Stimulated activated memory B cell treated with anti-CD40 and anti-IgM and Interleukin-4, amounts not matched to agents 10 μg/mL and 1 μg/mL and 100 μg/mL, for 72 hours (primary cell): ENCODE data around the gene KIF21A.

Experiments used
- ATAC-seq: fragments of 150-1000 bp; cut with Tn5 transposase; 2 replicates; pipeline ENCODE4 v1.10.0; 2021
- H3K27ac Mint-ChIP-seq: one replicate; pipeline ENCODE4 v1.8.0; 2022; ENCODE audit warnings: mild to moderate bottlenecking, mixed read lengths
- H3K27me3 Mint-ChIP-seq: one replicate; pipeline ENCODE4 v1.8.0; 2022; ENCODE audit warnings: mixed read lengths
- H3K36me3 Mint-ChIP-seq: one replicate; pipeline ENCODE4 v1.8.0; 2022; ENCODE audit warnings: mixed read lengths
- H3K4me1 Mint-ChIP-seq: one replicate; pipeline ENCODE4 v1.8.0; 2022; ENCODE audit warnings: mixed read lengths
- H3K4me3 Mint-ChIP-seq: one replicate; pipeline ENCODE4 v1.8.0; 2022; ENCODE audit warnings: mild to moderate bottlenecking, moderate library complexity, mixed read lengths
- H3K9me3 Mint-ChIP-seq: one replicate; pipeline ENCODE4 v1.8.0; 2022; ENCODE audit warnings: mixed read lengths

The KIF21A gene

DNA sequence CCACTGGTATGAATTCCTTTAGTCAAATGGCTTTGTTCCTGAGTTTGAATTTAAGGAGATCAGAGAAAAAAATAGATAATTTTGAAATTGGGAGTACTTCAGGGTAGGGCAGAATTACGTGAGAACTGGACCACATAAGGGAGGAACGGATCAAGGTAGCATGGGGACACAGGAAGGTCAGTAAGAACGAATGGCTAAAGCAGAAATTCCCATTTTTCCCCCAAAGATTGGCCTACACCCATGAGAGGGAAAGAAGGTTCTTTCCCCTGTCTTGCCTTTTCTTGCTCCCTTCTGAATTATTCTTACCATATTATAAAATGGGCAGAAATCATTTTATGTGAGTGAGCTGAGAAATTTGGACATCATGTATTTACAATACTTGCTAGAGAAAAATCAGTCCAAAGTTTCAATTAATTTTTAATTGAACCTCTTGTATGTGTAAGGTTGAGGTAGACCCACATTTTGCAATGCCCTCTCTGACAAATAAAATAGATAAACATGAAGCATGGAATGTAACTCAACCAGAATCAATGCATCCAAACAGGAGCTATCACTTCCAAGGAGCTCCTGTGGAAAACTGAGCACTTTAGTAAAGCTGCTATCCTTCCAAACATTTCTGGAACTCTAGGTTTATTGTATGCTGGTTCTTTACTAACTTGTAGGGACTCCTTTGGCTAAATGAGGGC, 93.8 kb downstream of the KIF21A start:
- ATAC-seq: no peak
- H3K9me3 Mint-ChIP-seq: no peaks in the 10 kb centered on the region
- no peak overlapping the region for H3K27ac Mint-ChIP-seq
- H3K36me3 Mint-ChIP-seq: no peaks in the 10 kb centered on the region
- no peak overlapping the region for H3K4me3 Mint-ChIP-seq
- H3K27me3 Mint-ChIP-seq: no peaks in the 10 kb centered on the region
- no peaks in the 10 kb centered on the region for H3K4me1 Mint-ChIP-seq

DNA sequence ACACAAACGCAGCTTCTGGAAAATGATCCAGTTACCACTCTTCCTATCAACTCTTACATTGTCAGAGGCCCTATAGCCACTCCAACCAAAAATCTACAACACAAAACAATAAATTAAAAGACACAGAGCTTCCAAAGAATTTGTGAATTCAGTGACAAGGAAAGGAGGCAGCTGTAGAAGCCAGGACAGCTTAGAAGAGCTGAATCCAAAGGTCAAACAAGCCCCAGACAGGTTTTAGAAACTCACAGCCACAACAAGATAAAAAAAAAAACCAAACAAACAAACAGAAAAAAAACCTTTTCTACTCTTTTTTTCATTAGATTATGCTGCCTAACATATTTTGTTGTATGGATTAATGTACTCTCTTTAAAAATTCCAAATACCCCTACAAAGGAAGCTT, 94.4 kb downstream of the KIF21A start:
- Mint-ChIP-seq H3K27me3 (no peaks in the 10 kb centered on the region), H3K36me3 (no peaks in the 10 kb centered on the region), H3K27ac (no peak overlapping the region), H3K9me3 (no peaks in the 10 kb centered on the region), H3K4me1 (no peaks in the 10 kb centered on the region), H3K4me3 (no peak overlapping the region)
- no peak for ATAC-seq

DNA sequence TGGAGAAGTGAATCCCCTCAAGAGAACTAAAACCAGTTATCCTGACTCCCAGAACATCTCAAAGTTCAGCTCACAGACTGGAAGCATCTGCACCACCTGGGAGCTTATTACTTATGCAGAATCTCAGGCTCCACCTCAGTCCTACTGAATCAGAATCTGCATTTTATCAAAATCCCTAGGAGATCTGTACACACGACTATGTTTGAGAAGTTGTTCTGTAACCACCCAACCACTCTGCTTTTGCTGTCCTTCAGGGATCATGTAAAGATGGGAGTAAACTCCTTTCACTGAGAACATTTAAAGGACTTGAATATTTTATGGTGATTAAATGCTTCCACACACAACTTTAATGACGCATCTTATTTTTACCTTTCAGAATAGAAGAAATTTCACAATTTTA, 98.0 kb downstream of the KIF21A start:
- peaks cover 6% of the 10 kb centered on the region for H3K36me3 Mint-ChIP-seq
- H3K27ac Mint-ChIP-seq: no peak overlapping the region
- no peaks in the 10 kb centered on the region for H3K4me1 Mint-ChIP-seq
- no peaks in the 10 kb centered on the region for H3K27me3 Mint-ChIP-seq
- ATAC-seq: no peak
- H3K9me3 Mint-ChIP-seq: no peaks in the 10 kb centered on the region
- H3K4me3 Mint-ChIP-seq: no peak overlapping the region

DNA sequence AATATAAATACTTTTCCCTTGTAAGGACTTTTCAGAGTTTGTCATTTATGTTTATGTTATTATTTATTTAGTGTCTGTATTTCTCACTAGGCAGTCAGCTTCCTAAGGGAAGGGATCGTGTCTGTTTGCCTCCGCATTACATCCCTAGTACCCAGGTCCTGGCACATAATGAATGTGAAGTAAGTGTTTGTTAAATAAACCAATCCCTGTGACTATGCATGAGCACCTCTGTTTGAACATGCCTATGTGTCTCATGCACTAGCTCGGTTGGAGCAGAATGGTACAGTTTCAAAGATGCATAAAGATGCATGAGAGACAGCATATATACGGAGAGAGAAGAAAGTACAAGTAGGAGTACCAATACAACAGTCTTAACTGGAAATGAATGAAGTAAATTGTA, 99.3 kb downstream of the KIF21A start:
- Mint-ChIP-seq H3K9me3 (no peaks in the 10 kb centered on the region), H3K4me3 (no peak overlapping the region), H3K4me1 (no peaks in the 10 kb centered on the region), H3K36me3 (peaks cover 6% of the 10 kb centered on the region), H3K27me3 (no peaks in the 10 kb centered on the region), H3K27ac (no peak overlapping the region)
- ATAC-seq: no peak

DNA sequence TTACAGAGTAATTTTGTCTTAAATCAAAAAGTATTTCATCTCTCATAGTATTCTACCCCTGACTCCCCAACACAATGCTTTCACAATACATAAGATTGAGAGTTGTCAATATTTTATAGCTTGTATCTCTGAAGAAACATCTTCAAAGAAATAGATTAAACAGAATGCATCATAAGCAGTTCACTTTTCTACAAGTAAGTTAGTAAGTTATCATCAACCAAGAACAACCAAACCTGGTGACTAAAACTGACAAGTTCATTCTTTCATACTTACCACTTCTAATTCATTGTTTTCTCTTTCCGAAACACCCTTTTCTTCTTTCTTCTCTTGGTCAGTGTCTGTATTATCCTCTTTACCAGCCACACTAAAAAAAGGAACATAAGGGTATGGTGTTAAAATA, 101.2 kb downstream of the KIF21A start:
- Mint-ChIP-seq H3K9me3 (no peaks in the 10 kb centered on the region), H3K36me3 (peaks cover 6% of the 10 kb centered on the region), H3K4me3 (no peak overlapping the region), H3K27ac (no peak overlapping the region), H3K4me1 (no peaks in the 10 kb centered on the region), H3K27me3 (no peaks in the 10 kb centered on the region)
- no peak for ATAC-seq

DNA sequence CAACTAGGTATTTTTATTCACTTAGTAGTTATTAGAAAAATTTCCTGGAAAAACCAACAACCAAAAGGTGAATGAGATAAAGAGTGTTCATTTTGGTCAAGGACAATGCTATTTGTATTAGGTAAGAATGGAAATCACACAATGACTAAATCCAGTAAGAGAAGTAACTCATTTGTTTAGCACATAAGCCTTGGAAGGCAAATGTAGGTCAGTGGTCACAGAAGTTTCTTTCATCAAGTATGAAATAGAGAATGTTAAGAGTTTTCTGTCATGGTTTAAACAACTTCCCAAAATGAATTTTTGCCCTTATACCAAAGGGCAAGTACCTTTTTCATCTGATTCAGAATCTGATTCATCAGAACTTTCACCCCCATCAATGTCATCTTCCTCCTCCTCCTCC, 101.7 kb downstream of the KIF21A start:
- Mint-ChIP-seq H3K4me3 (no peak overlapping the region), H3K27ac (no peak overlapping the region), H3K9me3 (no peaks in the 10 kb centered on the region), H3K4me1 (no peaks in the 10 kb centered on the region), H3K36me3 (peaks cover 6% of the 10 kb centered on the region), H3K27me3 (no peaks in the 10 kb centered on the region)
- peak; percentile 44 for ATAC-seq

DNA sequence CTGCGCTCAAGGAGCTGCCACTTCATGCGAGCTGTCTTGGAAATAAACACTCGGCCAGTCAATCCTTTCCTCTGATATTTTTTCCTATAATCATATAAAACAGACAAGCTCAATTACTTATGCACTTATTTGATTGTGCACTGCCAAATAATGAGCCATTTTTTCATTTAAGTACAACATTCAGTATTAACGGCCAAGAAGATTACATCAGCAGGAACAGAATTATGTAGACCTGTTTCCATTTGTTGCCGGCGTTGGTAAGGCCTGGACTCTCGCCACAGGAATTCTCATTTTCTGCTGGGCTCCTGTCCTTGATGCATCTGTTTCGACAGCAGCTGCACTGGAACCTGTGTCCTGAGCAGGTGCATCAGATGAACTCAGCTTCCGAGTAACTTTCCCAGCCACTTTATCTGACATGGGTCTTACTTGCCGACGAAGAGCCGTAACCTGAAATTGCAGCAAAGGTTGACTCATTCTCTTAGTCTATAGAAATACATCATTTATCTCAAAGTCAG, 110.2 kb downstream of the KIF21A start:
- Mint-ChIP-seq H3K4me1 (no peaks in the 10 kb centered on the region), H3K27me3 (no peaks in the 10 kb centered on the region), H3K9me3 (no peaks in the 10 kb centered on the region), H3K27ac (no peak overlapping the region), H3K4me3 (no peak overlapping the region), H3K36me3 (peaks cover 7% of the 10 kb centered on the region)
- ATAC-seq: no peak

DNA sequence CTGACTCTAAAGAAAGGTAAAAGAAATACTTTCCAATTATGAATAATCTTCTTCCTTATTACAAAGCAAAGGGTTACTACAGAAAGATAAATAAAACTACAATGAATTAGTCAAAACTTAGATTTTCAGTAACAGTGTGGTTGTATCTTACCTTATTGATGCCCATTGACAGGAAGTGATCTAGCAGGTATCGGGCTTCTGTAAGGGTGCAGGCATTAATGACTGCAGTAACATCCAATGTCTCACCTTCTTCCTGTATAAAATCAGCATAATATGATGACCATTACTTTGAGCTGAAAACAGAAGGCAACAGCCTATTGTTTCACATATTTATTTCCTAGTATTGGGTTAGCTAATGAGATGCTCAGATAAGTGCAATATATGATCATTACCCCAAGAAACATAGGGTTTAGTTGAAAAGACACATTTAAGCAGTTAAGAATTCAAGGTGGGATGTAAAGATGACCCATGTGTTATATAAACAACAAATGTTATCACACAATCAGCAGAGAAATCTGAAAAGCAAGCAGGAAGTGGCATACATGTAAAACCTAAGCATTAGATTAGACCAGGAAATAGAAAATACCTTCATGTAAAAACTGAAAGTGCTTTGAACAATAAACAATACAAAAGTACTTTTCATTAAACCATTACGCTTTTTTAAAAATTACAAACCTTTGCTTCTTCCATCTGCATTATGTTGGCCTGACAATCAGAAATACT, 111.2 kb downstream of the KIF21A start:
- Mint-ChIP-seq H3K4me3 (no peak overlapping the region), H3K4me1 (no peaks in the 10 kb centered on the region), H3K27ac (no peak overlapping the region), H3K36me3 (peaks cover 7% of the 10 kb centered on the region), H3K27me3 (no peaks in the 10 kb centered on the region), H3K9me3 (no peaks in the 10 kb centered on the region)
- no peak for ATAC-seq

DNA sequence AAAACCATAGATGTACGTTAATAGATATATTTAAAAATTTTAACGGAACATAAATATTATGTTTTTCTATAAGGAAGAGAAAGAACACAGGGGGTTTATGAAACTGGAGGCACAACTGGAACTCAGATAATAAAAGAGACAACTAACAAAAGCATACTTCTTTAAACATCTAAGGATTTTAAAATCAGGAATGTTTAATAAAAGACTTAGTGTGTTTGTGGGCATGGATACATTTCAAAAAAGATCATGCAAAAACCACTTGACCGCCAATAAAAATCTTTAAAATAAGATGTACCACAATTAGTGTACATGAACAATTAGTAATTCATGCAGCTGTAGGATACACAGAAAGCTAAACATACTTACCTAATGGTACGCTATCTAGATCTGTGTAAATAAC, 113.0 kb downstream of the KIF21A start:
- Mint-ChIP-seq H3K4me1 (no peaks in the 10 kb centered on the region), H3K4me3 (no peak overlapping the region), H3K36me3 (peaks cover 7% of the 10 kb centered on the region), H3K27ac (no peak overlapping the region), H3K27me3 (no peaks in the 10 kb centered on the region), H3K9me3 (no peaks in the 10 kb centered on the region)
- no peak for ATAC-seq

DNA sequence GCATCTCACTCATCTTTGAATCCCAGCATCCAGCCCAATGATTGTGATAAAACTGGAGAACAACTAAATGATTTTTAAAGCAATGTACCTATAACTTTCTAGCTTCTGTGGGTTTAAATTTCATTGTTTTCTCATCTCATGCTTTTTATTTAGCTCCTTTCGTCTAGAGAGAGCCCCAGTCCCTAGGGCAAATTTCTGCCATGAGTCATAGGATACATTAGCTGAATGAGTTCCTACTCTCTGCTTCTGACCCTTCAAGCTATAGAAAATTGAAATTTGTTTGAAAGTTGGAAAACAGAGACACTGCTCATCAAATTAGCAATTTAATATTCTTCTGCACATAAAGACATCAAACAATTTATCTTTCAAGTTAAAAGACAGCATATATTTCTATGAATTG, 113.9 kb downstream of the KIF21A start:
- no peak for ATAC-seq
- Mint-ChIP-seq H3K27ac (no peak overlapping the region), H3K4me1 (no peaks in the 10 kb centered on the region), H3K9me3 (no peaks in the 10 kb centered on the region), H3K27me3 (no peaks in the 10 kb centered on the region), H3K4me3 (no peak overlapping the region), H3K36me3 (peaks cover 7% of the 10 kb centered on the region)

DNA sequence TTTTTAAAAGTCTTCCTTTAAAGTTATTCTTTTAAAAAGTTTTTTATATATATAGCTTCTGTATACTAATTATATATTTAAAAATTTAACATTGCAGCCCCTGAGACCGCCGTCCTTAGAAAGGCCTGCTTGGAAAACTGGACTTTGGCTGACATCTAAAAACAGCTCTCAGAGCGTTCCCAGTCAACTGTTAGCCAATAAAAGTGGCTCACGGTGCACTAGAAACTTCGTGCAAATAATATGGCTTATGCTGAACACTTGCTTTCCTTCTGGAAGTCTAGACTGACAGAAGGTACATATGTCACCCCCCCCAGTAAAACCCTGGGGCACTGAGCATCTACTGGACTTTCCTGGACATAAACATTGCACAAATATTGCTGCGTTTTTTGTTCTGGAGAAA, 115.0 kb downstream of the KIF21A start:
- H3K4me1 Mint-ChIP-seq: no peaks in the 10 kb centered on the region
- no peaks in the 10 kb centered on the region for H3K9me3 Mint-ChIP-seq
- no peak overlapping the region for H3K4me3 Mint-ChIP-seq
- H3K27ac Mint-ChIP-seq: no peak overlapping the region
- H3K27me3 Mint-ChIP-seq: no peaks in the 10 kb centered on the region
- no peak for ATAC-seq
- peaks cover 7% of the 10 kb centered on the region for H3K36me3 Mint-ChIP-seq

DNA sequence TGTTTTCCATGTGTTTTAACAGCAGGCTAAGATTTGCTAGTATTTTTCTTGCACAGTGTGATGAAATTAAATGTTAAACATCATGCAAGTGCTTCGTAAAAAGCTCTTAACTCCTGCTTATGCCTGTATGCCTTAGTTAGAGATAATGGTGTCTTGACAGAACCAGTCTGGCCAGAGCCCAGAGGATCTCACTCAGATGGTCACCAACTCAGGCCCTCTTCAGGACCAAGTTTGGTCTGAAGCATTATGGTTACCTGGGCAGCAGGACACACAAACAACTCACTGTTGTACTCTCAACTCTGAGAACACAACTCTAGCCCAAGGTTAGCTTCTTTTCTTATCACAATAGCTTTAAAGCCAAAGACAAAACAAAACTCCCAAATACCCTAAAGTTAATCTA, 115.4 kb downstream of the KIF21A start:
- Mint-ChIP-seq H3K36me3 (peaks cover 7% of the 10 kb centered on the region), H3K4me1 (no peaks in the 10 kb centered on the region), H3K4me3 (no peak overlapping the region), H3K27ac (no peak overlapping the region), H3K9me3 (no peaks in the 10 kb centered on the region), H3K27me3 (no peaks in the 10 kb centered on the region)
- no peak for ATAC-seq

DNA sequence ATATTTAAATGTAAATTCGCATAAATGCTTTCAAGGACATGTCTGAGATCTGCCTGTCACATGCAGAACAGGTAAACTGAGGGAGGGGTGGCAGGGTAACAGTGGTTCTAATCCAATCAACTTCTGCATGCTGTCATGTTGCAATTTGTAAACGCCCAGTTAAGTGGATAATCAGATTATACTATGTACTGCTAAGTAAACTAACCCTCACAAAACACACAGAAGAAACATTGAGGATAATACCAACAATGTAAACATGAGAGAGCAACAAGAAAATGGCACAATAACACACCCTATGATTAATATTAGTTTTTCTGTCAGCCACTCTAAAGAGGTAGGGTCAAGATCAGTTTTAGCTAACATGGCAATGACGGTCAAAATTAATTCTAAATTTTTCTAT, 123.7 kb downstream of the KIF21A start:
- H3K27ac Mint-ChIP-seq: no peak overlapping the region
- H3K36me3 Mint-ChIP-seq: no peaks in the 10 kb centered on the region
- no peak for ATAC-seq
- H3K9me3 Mint-ChIP-seq: no peaks in the 10 kb centered on the region
- no peaks in the 10 kb centered on the region for H3K4me1 Mint-ChIP-seq
- H3K27me3 Mint-ChIP-seq: no peaks in the 10 kb centered on the region
- no peak overlapping the region for H3K4me3 Mint-ChIP-seq

DNA sequence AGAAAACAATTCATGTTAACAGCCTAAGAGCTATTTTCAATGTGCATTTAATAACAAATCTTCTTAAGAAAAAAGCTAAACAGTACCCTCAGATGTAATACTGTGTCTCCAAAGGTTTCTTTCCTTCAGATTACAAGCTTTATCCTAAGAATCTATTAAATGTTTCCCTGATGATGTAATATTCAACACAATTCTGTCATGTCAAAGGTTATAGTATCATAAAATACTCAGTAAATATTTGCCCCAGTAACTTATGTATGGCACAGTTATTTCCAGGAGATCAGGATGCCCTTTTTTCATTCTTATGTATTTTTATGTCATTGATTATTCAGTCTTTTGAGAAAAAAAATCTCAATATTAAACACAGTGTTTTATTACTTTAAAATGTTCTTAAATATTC, 128.4 kb downstream of the KIF21A start:
- Mint-ChIP-seq H3K27me3 (no peaks in the 10 kb centered on the region), H3K4me1 (no peaks in the 10 kb centered on the region), H3K4me3 (no peak overlapping the region), H3K27ac (no peak overlapping the region), H3K36me3 (peaks cover 5% of the 10 kb centered on the region), H3K9me3 (no peaks in the 10 kb centered on the region)
- ATAC-seq: no peak

DNA sequence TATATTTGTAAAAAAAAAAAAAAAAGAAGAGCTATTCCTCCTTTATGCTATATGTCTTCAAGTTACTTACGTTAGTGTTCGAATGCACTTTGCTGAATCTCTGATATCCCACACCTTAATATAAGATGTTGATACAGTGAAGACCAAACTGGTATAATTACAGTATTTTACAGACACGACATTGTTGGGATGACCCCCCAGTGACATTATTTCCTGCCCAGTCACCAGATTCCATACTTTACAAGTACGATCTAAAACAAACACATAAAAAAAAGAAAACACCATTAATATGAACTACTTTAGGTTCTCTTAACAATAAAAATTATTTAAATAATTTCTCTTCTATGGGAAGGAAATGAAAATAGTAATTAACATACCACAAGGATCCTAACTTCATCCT, 133.4 kb downstream of the KIF21A start:
- H3K9me3 Mint-ChIP-seq: no peaks in the 10 kb centered on the region
- no peak overlapping the region for H3K27ac Mint-ChIP-seq
- ATAC-seq: no peak
- peaks cover 7% of the 10 kb centered on the region for H3K36me3 Mint-ChIP-seq
- no peaks in the 10 kb centered on the region for H3K4me1 Mint-ChIP-seq
- H3K27me3 Mint-ChIP-seq: no peaks in the 10 kb centered on the region
- H3K4me3 Mint-ChIP-seq: no peak overlapping the region

DNA sequence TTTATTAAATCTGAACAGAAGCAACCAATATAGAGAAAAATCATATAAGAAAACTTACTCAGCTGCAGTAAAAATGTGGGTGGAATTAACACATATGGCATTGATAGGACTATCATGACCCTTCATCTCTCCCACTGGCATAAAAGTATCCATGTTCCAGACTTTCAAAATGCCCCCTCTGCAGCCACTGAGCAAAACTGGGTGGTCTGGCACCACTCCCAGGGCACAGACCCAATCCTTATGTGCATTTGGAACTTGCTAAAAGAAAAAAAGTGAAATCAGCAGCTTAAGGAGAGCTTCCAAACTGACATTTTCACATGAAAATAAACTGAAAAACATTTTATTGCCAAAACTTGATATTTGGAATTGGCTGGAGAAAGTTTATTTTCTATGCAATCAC, 141.5 kb downstream of the KIF21A start:
- Mint-ChIP-seq H3K9me3 (peaks cover 5% of the 10 kb centered on the region), H3K36me3 (peaks cover 17% of the 10 kb centered on the region), H3K27ac (no peak overlapping the region), H3K27me3 (no peaks in the 10 kb centered on the region), H3K4me3 (no peak overlapping the region), H3K4me1 (no peaks in the 10 kb centered on the region)
- ATAC-seq: no peak
